DOHH2 (cell line): Measurements from ENCODE around the gene CLCA1.

Experiments
- CTCF ChIP-seq: fragments of 200-600 bp; sonication (generic); IDR thresholded peaks from one replicate; pipeline ENCODE4 v1.5.1; 2014; ENCODE audit warnings: antibody characterized with exemption, mild to moderate bottlenecking, low read depth, low read length; ENCODE audit not compliant: poor library complexity, severe bottlenecking
- EZH2phosphoT487 ChIP-seq: fragments of 200-600 bp; sonication (generic); IDR thresholded peaks from 2 replicates; pipeline ENCODE4 v1.6.1; 2017; ENCODE audit warnings: borderline replicate concordance, mild to moderate bottlenecking, antibody characterized with exemption, low read length, moderate library complexity, mixed read lengths

DNA sequence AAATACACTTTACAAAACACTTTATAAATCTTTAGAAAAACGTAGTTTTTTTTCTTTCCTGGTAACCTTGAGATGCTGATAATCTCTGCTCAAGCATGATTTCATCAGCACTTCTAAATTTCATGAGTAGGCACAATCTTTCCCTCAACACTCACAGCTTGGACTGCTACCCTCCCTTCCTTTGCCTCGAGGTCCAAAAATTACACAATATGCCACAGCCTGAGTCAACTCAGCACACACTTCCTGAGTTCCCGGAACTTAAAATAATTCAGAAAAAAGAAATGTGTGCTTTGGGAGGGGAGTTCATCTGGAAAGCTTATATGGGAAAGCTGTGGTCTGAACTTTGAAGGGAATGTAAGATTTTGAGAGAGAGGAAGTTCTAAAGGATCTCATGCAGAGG is 38.9 kb upstream of the CLCA1 start:
- TF ChIP-seq CTCF (no peak), EZH2phosphoT487 (no peak)
